OCI-LY7 (cell line): ENCODE results near the gene UBE2J2.
A peak's percentile ranks its signal among the peaks of the same experiment; 100 is the strongest.

Experiments used
- CTCF ChIP-seq: fragments of 200-600 bp; sonication (generic); conservative IDR thresholded peaks from 2 replicates; pipeline ENCODE4 v1.5.1; 2014; ENCODE audit warnings: mild to moderate bottlenecking, antibody characterized with exemption, low read length, moderate library complexity, mixed read lengths
- EZH2phosphoT487 ChIP-seq: fragments of 200-600 bp; sonication (generic); IDR thresholded peaks from 2 replicates; pipeline ENCODE4 v1.6.1; 2018; ENCODE audit warnings: low read depth, borderline replicate concordance, mild to moderate bottlenecking, mixed run types, antibody characterized with exemption, low read length, moderate library complexity, mixed read lengths

GRCh38 chr1:1300352-1300739, 26.7 kb upstream of the UBE2J2 start:
- no peak for TF ChIP-seq EZH2phosphoT487
- peak; percentile 43; the same call in 1 of the 2 replicates for TF ChIP-seq CTCF
